Epidermal melanocyte (primary cell): ENCODE measurements around the gene STAT4.
A peak's percentile ranks its signal among the peaks of the same experiment; 100 is the strongest.

Experiments used
- DNase-seq: peaks from one replicate; pipeline ENCODE4 v3.0.0; 2011; ENCODE audit warnings: low spot score; ENCODE audit not compliant: insufficient read length

STAT4 gene

DNA sequence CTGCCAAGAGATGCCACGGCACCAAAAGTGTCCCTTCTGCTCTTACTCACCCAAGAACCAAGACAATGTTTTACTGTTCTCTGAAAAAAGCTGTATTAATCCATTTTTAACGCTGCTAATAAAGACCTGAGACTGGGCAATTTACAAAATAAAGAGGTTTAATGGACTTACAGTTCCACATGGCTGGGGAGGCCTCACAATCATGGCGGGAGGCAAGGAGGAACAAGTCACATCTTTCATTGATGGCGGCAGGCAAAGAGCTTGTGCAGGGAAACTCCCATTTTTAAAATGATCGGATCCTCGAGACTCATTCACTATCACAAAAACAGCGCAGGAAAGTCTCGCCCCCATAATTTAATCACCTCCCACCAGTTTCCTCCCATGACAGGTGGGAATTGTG is 135.0 kb downstream of the STAT4 start:
- DNase-seq = no peak

DNA sequence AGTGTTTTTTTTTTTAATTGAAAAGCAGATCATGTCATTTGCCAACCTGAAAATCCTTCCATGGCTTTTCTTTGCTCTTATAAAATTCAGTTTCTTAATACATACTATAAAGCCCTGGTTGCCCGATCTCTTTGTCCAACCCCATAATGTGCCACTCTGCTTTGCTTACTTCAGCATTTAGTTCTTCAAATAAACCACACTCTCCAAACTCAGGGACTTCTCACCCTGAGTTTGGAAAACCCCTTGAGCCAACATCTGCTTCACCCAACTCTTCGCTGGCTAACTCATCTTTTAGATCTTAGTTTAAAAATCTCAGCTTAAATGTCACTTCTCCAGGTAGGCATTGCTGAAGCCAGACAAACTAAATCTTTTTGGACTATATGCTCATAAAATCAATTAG is 135.6 kb downstream of the STAT4 start:
- DNase-seq = no peak

DNA sequence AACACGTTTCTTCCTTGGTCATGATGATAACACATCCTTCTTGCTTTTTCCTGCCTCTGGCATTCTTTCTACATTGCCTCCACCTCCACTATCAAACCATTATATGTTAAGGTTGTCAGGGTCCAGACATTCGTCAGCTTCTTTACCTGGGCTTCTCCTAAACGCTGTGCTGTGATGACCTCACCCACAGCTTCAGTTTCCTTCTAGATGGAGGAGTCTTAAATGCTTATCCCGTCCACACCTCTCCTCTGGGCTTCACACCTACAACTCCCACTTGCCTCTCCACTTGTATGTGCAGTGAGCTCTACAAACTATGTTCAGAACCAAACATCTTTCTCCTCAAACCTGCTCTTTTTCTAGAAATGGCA is 136.2 kb downstream of the STAT4 start:
- DNase-seq = no peak

DNA sequence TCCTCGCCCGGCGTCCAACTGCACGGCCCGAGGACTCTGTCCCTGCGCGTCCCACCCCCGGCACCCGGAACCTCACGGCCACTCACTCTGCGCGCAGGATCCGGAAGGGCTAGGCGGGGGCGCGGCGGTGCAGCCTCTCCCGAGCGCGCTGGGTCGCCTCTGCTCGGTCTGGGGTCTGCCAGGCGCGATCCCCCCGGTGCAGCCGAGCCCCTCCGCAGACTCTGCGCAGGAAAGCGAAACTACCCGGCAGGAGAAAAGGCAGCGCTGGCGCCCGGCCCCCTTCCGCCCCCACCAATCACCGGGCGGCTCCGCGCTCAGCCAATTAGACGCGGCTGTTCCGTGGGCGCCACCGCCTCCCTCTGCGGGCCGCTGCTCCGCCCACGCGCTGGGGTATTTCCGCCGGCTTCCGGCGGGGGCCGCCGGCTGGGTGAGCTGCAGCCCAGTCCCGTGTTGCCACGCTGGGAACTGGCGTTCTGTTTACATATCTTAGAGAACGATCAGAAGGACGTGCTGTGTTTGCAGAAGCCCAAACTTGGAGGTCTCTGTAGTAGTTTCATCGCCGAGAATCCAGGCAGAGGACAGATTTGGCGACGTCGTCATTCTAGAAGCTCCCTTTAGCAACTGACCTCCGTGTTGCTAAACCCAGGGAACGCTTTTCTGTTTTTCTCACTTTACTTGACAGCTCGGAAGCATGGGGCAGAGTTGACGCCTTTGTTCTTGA is 136.7 kb downstream of the STAT4 start, which contains the start of gene STAT1:
Gene STAT1 (minus strand): TSS at position 240 of the 721 bp plus-strand sequence. CDS start 4,168 bp downstream, outside the sequence.
- peak; percentile 90 for DNase-seq

DNA sequence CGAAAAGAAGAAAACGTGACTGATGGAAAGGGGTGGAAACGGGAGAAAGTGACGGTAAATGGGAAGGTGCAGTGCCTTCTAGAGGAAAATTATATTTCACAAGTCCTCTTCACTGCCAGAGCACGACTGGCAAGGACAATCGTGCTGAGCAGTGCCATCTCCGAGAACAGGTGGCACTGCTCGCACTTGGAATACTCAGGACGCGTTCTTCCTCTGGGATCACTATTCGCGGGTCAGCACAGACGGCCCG is 137.2 kb downstream of the STAT4 start:
- DNase-seq = no peak

DNA sequence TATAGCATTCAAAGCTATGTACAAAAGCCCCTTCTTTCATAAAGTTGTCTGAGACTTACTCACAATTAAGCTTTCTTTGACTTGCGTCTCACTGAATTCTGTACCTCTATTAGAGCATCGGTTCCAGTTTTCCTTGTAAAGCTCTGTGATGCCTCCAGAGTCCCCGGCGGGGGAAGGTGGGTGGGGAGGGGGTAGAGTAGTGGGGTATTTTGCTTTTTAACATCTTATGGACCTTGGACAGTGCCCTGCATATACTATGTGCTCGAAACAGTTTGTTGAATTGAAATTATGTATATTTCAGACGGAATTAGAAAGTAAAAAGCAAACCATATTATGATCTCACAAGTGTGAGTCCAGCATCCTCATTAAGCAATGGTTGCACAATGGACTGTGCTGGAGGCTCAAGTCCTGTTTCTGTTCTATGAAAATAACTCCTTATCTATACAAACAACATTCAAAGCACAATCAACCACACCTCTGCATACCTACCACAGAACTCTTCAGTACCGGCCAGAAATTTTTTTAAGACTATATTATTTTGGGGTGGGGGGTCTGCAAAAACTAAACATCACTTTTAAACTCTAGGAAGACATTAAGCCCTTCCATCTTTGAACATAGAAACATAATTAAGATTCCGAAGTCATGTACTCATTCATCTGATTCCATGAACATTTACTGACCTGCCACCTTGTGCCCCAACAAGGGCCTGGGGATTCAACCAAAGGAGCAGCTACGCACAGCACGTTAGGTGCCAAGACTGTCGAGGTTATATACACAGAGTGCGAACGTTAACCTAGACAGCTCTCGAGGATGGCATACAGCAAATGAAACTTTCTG is 137.7 kb downstream of the STAT4 start:
- no peak for DNase-seq

DNA sequence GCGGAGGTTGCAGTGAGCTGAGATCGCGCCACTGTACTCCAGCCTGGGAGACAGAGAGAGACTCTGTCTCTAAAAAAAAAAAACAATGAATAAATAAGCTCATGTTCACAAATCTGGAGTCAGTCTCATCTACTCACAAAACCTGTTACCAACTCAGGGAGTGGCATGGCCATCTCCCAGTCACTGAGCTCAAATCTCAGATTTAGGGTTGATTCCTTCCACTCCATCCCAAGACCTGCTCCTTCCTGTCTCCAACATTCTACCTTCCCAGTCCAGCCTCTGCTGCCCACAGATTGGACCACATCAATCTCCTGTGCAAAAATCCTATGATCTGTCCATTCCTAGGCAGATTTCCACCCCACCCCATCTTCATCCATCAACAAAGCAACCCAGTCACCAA is 138.4 kb downstream of the STAT4 start:
- no peak for DNase-seq

DNA sequence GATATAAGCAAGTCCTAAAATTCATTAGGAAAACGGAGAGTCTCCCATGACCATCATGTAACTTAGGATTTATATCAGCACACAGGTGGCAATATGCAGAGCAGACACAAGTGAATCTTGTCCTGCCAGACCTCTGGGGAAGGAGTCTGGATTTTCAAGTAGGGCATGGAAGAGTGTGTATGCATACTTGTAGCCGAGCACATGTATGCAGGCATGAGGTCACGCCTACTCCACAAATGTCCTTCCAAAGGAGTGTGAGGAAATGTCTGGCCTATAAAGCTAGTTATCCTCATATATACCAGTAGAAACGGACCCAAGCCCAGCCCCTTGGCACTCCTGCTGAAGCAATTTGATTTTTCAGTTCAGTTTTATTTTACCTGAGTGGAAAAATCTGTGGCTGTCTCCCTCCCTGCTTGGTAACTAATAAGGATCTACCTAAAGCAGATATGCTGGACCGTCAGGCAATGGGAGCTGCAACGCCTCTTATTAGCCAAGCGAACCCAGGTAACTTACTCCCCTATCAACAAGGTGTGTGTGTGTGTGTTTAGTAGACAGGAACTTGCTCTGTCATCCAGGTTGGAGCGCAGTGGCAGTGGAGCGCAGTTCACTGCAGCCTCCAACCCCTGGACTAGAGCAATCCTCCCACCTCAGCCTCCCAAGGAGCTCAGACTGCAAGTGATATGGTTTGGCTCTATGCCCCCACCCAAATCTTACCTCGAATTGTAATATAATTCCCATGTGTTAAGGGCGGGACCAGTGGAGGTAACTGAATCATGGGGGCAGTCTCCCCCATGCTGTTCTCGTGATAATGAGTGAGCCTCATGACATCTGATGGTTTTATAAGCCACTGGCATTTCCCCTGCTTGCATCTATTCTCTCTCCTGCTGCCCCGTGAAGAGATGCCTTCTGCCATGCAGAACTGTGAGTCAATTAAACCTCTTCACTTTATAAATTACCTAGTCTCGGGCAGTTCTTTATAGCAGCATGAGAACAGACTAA is 139.6 kb downstream of the STAT4 start:
- no peak for DNase-seq

DNA sequence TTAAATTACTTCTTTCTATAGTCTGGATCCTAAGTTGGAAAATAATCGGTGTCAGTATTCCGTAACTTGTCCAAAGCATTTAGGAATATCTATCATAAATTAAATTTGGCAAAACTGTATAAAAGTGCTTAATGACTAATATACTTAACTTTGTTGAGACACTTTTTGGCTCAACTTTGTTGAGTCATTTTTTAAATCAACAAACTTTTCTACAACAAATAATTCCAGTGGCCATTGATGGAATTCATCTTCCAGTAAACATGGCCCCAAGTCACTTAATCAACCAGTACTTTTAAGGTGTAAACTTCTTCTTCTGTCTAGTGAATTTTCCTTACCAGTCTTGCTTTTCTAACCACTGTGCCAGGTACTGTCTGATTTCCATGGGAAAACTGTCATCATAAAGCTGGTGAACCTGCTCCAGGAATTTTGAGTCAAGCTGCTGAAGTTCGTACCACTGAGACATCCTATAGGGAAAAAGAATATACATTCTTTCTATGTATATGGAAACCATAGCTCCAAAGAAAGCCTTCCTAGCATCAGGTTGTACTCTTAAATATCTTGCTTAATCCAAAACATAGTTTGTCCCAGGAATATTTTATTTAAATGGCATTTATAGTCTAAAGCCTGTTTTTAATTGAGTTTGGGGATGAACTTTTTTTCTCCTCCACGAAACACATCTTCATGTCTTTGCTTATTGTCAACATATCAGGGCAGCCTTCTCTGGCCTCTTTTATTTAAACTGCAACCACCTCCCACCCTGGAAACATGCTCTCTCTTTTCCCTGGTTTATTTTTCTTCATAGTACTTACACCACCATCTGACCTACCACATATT is 141.0 kb downstream of the STAT4 start:
- no peak for DNase-seq

DNA sequence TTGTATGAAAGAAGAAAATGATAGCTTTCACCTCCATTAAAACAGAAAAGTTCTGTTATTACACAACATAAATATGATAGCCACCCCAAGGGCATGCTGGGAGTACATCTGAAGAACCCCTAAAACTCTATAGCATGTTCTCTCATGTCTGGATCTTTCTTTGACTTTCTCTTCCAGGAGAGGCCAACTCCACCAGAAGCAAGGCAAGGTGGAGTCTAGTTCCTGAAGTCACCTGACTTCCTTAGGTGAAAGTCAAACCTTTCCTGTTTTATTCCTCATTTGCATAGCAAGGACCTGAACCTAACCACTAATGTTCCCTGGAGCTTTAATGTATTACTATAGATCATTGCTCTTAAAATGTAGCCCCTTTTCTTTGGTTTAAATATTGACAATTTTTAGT is 142.5 kb downstream of the STAT4 start:
- DNase-seq = no peak

DNA sequence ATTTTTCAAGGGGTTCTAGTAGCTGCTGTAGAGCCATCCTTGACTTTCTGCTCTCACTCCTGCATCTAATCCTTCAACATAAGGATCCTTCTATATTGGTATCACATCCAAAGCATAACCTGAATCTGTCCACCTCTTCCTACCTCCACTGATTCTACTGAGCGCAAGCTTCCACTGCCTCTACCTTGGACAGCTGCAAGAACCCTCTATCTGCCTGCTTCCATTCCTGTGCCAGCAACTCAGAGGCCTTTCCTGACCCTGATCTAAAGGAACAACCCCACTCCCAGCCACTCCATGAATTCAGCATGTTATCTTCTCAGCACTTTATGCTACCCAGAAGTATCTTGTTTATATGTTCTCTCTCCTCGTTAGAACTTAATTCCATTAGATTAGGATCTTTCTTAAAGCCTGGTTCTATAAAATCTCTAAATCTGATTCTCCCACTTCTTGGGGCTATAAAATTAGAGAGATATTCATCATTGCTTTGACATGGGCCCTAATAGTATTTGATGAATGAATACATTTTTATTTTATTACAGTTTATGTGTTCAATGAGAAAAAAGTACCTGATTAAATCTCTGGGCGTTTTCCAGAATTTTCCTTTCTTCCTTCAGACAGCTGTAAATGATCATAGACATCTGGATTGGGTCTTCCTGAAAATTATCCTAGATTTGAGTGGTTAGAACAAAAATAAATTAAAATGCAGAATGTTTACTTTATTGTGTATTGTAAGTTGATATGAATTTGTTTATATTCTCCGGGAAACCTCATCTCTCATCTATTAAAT is 143.6 kb downstream of the STAT4 start:
- no peak for DNase-seq

DNA sequence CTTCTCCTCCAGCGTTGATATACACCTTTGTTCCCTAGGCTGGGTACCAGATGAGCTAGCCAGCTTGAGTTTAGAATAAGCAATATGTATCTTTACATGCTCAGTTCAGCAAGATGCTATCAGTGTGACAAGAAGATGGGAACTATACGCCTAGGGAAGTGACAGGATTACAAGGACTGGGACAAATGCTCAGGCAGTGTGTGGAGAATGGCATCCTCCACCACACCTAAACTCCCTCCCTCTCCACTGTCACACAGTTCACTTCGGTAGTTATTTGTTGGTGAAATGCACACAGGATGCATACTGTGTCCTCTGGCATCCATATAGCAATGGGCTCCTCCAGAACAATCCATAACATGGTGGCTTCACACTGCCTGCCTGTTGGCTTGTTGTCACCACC is 144.5 kb downstream of the STAT4 start:
- no peak for DNase-seq

DNA sequence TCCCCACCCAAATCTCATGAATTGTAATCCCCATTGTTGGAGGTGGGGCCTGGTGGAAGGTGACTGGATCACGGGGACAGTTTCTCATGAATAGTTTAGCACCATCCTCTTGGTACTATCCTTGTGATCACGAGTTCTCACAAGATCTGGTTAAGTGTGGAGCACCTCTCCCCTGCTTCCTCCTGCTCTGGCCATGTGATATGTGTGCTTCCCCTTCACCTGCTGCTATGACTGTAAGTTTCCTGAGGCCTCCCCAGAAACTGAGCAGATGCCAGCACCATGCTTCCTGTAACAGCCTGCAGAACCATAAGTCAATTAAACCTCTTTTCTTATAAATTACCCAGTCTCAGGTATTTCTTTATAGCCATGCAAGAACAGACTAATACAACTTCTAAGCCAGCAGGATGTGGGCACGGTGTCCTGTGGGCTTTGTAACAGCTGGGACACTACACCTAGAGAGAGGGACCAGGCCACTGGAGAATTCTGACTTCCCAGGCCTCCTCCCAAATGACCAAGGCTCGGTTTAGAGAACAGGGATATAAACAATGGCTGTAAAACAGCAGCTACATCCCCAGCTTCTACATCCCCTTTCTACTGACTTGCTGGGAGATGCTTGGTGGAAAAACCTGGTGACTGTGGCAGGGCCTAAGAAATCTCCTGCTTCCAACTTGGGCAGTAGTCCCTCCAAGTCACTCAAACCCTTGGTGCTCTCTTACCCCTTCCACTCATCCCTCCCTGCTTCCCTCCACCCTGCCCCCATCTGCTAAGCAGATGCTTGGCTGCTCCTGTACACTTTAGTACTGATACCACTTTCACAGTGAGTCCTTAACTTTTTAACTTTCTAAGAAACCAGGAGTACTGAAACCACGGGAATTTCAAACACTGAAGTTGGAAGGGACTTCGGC is 147.1 kb downstream of the STAT4 start:
- DNase-seq = no peak

DNA sequence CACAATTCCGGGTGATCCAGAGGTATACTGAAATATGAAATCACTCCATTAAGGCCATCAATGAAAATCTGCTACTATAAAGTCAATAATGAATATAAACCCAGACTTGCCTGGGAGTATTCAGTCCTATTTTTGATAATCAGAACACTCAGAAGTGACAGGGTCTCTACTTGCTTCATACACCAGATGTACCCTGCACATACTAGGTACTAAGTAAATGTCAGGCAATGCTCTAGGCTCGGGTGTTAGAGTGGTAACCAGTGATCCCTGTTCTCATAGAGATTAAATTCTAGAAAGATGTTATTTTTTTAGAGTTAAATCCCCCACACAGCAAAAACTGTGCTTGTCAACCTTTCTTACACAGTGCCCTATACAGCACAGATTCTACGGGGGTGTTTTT is 149.2 kb downstream of the STAT4 start:
- no peak for DNase-seq

DNA sequence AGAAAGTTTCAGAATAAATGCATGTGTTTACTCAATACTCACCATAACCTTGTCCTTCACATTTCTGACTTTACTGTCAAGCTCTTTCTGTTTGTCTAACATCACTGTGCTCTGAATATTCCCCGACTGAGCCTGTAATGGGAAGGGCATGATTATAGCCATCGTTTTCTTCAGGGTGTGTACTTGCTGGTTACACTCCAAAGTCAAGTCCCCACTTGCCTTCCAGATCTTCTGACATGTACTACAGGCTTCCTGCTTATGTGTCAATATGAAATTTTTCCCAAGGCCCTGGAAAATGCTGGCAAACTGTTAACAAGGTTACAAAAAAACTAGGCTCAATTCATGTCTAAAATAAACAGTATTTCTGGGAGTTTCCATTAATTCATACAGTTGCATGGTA is 149.8 kb downstream of the STAT4 start:
- no peak for DNase-seq

DNA sequence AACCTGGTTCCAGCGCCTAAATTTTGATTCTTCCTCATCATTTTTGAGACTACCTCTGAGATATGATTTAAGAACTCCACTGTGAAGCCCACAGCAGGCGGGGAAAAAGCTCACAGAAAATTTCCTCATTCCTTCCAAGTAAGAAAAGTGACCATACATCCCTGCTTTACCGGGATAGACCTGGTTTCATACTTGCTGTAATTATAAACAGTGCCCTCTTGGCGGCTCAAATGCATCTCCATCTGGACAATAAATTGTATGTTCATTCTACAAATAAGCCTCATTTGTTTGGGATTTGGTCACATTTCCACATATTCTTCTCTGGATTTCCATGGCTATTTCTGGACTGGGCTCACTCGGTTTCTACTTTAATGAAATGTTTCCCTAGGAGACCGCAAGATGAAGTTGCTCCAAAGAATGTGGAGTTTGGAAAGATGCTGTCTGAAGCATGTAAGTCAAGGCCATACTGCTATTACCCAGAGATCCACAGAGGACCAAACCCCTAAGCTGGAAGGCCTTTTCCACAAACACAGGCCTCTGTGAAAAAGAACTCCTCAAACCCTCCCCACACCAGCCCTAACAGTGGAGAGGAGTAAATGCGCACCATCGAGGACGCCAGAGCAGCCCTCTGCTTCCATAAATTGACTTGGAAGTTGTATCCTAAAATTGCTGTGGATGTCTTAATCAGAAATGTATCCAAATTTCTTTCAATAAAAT is 150.7 kb downstream of the STAT4 start:
- DNase-seq = no peak

DNA sequence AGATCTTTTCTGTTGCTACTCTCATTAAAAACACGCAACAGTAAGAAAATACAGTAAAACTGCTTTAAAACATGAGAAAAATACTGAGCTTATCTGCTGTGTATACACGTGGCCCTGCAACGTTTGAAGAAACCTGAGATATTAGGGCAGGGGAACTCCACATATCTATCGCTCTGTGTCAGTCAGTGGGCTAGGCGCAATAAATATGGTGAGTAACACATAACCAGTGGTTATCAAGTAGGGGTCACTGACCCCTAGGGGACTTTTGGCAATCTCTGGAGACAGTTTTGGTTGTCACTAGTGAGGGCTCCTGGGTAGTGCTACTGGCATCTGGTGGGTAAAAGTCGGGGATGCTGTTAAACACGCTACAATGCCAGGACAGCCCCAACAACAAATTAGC is 151.7 kb downstream of the STAT4 start:
- no peak for DNase-seq

DNA sequence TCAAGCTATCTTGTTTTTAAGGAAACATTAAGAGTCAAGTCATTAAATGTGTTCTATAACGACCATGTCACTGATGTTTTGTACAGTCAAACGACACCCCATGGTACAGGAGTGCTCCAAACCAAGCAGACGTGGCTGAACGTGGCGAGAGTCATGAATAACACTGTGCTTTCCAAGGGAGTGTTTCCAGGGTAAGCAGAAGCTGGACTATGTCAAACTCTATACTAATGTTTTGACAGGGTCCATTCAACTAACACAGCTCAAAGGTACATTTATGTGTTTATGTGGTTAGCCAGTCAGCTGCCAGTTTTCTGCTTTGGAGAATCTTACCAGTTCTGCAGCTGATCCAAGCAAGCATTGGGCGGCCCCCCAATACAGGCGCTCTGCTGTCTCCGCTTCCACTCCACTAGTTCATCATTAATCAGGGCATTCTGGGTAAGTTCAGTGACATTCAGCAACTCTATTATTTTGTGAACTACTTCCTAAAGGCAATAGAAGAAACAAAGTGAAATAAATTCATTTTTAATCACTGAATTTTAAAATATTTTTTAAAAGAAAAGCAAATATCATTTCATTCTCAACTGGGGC is 153.2 kb downstream of the STAT4 start:
- DNase-seq = no peak
